GM12875 (cell line): ENCODE results near the gene NUP43.

ENCODE experiments used
- H3K4me3 ChIP-seq: one replicate; pipeline ENCODE4 v1.5.1; 2011; ENCODE audit warnings: low read depth, low read length, control low read depth
- TF ChIP-seq, protein P1 (sequence below): IDR thresholded peaks from 2 replicates; pipeline ENCODE4 v1.5.1; 2011; ENCODE audit warnings: low read depth, mild to moderate bottlenecking, control low read depth, inconsistent platforms, low read length, moderate library complexity, borderline replicate concordance; ENCODE audit not compliant: insufficient read depth

The NUP43 gene

GRCh38 chr6:149746147-149746946 lies at the start of gene NUP43:
Gene NUP43 (minus strand): TSS chr6:149746529. CDS start chr6:149746495, 34 bp downstream.
- TF ChIP-seq, protein P1, sequence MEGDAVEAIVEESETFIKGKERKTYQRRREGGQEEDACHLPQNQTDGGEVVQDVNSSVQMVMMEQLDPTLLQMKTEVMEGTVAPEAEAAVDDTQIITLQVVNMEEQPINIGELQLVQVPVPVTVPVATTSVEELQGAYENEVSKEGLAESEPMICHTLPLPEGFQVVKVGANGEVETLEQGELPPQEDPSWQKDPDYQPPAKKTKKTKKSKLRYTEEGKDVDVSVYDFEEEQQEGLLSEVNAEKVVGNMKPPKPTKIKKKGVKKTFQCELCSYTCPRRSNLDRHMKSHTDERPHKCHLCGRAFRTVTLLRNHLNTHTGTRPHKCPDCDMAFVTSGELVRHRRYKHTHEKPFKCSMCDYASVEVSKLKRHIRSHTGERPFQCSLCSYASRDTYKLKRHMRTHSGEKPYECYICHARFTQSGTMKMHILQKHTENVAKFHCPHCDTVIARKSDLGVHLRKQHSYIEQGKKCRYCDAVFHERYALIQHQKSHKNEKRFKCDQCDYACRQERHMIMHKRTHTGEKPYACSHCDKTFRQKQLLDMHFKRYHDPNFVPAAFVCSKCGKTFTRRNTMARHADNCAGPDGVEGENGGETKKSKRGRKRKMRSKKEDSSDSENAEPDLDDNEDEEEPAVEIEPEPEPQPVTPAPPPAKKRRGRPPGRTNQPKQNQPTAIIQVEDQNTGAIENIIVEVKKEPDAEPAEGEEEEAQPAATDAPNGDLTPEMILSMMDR, result peak; percentile 51; the same call in 1 of the 2 replicates
- peak within 1 kb of the TSS; percentile 66 for H3K4me3 ChIP-seq

DNA sequence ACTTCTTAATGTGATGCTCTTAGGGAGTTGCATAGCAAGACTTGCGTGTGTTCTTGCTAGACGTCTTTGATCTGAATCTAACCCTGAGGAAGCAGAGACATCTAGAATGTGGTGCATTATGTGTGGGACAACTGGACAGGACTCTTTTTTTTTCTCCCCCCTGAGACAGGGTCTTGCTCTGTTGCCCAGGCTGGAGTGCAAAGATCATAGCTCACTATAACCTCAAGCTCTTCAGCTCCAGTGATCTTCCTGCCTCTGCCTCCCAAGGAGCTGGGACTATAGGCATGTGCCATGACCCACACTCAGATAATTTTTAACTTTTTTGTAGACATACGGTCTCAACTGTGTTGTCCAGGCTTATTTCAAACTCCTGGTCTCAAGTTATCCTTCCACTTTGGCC lies 37.2 kb upstream of the NUP43 start:
- TF ChIP-seq, protein P1, result no peak

DNA sequence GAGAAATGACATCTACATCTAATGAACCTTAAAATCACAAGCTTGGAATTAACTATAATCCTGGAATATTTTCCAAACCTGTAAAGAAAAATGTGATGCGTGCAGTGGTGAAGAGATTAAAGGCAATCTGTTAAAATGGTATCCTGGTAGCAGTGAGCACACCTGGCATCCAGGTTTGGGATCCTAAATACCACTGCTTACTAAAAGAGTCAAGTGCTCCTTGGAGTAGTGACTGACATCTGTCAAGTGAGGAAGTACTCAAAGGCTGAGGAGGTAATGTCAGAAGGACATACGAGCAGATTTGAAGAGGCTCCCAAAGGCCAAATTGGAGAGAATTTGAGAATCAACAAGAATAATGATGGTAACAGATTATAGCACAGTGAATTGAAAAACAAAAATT lies 36.0 kb upstream of the NUP43 start:
- TF ChIP-seq, protein P1, result no peak
- H3K4me3 ChIP-seq, result no peak overlapping the region

More for the DNA sequence above, 37.2 kb upstream of the NUP43 start:
- H3K4me3 ChIP-seq, result no peak overlapping the region

GRCh38 chr6:149781715-149782114 lies 35.4 kb upstream of the NUP43 start:
- TF ChIP-seq, protein P1, result no peak
- H3K4me3 ChIP-seq, result no peak overlapping the region

- H3K4me3 ChIP-seq, result no peak overlapping the region
- TF ChIP-seq, protein P1, result no peak
These were observed 33.3 kb upstream of the NUP43 start for GRCh38 chr6:149779644-149779963.

DNA sequence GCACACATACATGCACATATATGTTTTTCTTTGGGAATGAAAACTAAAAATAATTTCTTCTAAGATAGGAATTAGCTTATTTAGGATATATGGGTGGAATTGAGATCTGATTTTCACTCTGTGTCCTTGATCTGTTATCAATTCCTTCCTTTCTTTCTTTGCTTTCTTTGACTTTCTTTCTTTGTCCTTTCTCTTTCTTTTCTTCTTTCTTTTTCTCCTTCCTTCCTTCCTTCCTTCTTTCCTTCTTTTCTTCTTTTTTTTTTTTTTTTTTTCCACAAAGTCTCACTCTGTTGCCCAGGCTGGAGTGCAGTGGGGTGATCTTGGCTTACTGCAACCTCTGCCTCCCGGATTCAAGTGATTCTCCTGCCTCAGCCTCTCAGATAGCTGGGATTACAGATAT lies 31.3 kb upstream of the NUP43 start:
- no peak overlapping the region for H3K4me3 ChIP-seq
- TF ChIP-seq, protein P1, result no peak

DNA sequence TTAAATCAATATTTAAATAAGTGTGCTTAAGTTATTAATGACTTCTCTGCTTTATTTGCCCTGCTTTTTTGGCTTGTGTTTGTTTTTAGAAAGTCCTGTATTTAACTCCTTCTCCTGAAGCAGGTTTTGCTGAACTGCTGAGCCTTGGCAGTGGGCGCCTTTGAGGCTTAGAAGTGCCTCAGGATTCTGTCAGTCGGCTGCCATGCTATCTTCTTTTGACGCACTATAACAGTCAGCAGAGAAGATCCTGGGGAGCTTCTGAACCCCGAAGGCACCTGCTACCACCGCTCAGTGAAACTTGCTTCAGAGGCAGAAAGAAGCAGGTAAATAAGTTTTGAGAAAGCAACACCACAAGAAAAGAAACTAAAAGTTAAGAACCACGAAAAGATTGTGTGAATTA lies 25.6 kb upstream of the NUP43 start:
- no peak overlapping the region for H3K4me3 ChIP-seq
- TF ChIP-seq, protein P1, result no peak
